ENCODE data around the gene ICOS.
"Not testable (repeated sequence)": the region's sequence is repeated elsewhere in the genome, so short reads cannot be mapped to it uniquely, and the experiment has no call there.

GRCh38 chr2:203985978-203986377, 49.4 kb downstream of the ICOS start:
- TF ChIP-seq MXI1 (IDR thresholded peaks at IDR 0.05; ENCODE audit: low read depth, low read length); CTCF (IDR thresholded peaks at IDR 0.05 in 2 of 3, conservative IDR thresholded peaks at IDR 0.05 in 1 of 3; ENCODE audit: control insufficient read depth in 2 of 3, extremely low read depth in 1 of 3, insufficient read depth in 1 of 3, low read depth in 3 of 3, low read length in 3 of 3); SIN3A (IDR thresholded peaks at IDR 0.05; ENCODE audit: low read depth, low read length); MTA3 (IDR thresholded peaks at IDR 0.05; ENCODE audit: borderline replicate concordance, low read length); SMC3 (IDR thresholded peaks at IDR 0.05; ENCODE audit: borderline replicate concordance, low read length): not testable (repeated sequence)
- TF ChIP-seq, protein P1, sequence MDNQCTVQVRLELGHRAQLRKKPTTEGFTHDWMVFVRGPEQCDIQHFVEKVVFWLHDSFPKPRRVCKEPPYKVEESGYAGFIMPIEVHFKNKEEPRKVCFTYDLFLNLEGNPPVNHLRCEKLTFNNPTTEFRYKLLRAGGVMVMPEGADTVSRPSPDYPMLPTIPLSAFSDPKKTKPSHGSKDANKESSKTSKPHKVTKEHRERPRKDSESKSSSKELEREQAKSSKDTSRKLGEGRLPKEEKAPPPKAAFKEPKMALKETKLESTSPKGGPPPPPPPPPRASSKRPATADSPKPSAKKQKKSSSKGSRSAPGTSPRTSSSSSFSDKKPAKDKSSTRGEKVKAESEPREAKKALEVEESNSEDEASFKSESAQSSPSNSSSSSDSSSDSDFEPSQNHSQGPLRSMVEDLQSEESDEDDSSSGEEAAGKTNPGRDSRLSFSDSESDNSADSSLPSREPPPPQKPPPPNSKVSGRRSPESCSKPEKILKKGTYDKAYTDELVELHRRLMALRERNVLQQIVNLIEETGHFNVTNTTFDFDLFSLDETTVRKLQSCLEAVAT (IDR thresholded peaks at IDR 0.05): not testable (repeated sequence)

Data from GM12878 (cell line).